ENCODE measurements around the gene BBC3. TPM values are rescaled to one million over a fixed set of nuclear protein-coding genes. Genes with fewer than 3 reads are reported as not detected.
A peak's percentile ranks its signal among the peaks of the same experiment; 100 is the strongest.
"Not testable (repeated sequence)": the region's sequence is repeated elsewhere in the genome, so short reads cannot be mapped to it uniquely, and the experiment has no call there.

The BBC3 gene
- polyA plus RNA-seq, 4 donors = 1.7 to 3.7 (median 2.6) TPM

DNA sequence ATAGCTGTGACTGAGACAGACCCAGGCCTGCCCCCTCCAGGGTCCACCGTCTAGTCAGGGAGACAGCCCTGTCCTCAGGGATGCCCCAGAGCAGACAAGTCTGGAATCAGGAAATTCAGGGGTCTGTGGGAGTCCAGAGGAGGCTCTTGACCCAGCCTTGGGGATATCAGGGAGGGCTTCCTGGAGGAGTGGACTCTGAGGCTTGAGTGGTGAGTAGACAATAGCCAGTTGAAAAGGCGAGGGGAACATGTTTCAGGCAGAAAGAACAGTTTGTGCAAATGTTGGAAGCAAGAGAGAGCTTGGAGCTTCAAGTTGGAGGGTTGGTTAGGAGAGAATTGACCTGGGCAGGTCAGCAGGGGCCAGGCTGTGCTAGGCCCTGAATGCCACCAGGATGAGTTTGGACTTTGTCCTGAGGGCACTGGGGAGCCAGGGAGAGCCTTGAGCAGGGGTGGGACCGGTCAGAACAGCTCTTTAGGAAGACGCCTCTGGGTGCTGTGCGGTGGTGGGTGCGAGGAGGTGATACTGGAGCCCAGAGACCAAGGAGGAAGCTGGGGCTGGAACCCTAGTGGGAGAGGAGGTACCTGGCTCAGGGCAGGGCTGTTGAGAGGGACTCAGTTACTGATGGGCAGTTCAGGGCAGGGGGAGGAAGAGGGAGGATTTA, 28.0 kb upstream of the BBC3 start:
- DNase-seq (ENCODE audit: low read depth in 4 of 4, low spot score in 3 of 4) = no peak

DNA sequence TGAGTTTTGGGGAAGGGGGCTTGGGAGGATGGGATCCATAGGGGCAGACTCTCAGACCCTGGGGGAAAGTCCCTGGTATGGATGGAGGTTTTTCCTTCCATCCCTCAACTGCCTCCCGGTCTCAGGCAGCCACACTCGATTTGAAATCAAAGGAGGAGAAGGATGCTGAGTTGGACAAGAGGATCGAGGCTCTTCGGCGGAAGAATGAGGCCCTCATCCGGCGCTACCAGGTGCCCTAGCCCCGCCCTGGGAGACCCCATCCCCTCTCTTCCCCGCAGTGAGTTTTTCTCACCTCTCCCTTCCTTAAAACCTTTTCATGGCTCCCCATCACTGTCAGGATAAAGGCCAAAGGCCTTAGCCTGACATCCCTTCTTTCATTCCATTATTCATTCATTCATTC, 27.4 kb upstream of the BBC3 start:
- no peak for DNase-seq (ENCODE audit: low read depth in 4 of 4, low spot score in 3 of 4)

DNA sequence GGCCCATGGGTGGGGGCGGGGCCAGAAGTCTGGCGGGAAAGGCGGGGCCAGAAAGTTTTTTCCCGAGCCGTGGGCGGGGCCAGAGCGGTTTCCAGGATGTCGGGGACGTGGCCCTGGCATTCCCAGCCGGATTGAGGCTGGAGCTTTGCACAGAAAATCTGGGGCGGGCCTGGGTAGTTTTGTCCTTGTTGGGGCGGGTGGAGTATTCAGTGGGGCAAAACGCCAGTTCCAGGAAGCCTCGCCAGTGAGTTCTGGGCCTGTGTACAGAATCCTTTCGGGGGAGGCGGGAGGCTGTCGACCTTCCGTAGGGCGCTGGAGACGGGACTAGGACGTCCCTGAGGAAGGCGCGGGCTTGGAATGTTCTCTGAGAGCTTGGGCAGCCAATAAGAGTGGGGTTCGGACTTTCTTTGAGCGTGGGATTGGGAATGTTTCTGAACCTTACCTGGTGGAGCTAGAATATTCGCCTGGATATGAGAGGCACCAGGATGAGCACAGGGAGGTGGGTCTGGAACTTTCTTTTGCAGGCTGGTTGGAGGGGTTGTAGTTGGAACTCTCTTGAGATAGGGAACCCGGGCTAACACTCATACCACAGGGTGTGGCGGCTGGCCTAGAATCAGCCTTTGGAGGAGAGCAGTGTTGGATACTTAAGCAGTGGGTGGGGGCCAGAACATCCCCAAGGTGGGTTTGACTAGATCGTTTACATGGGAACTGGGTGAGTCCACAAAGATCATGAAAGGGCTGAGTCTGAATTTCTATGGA, 26.6 kb upstream of the BBC3 start:
- no peak for DNase-seq (ENCODE audit: low read depth in 4 of 4, low spot score in 3 of 4)

DNA sequence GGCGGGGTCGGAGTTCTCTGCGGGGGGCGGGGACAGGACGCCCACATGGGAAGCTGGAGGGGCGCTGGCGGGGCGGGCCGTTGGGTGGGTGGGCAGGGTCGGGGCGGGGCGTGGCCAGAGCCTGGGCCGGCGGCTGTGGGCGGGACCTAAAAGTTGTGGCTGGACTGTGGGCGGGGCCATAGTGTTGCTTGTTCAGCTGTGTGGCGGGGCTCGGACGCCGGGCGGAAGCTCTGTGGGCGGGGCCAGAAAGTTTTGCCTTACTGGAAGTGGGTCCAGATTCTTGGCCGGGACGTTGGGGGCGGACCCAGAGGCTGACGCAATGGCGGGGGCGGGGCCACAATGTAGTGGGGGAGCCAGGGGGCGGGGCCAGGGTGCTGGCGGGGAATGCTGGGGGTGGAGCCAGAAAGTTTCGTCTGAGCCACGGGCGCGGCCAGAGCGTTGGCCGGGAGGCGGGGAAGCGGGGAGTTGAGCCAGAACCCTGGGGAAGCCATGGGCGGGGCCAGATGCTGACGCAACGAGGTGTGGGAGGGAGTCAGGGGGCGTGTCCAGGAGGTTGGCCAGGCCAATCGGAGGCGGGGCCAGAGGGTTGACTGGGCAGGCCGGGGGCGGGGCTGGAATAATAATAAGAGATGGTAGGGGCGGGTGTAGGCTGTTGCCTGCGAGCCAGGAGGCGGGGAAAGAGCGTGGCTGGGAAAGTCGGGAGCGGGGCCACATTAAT, 25.9 kb upstream of the BBC3 start:
- peak; percentile 97 to 99 (median 98) for DNase-seq (ENCODE audit: low read depth in 4 of 4, low spot score in 3 of 4)

DNA sequence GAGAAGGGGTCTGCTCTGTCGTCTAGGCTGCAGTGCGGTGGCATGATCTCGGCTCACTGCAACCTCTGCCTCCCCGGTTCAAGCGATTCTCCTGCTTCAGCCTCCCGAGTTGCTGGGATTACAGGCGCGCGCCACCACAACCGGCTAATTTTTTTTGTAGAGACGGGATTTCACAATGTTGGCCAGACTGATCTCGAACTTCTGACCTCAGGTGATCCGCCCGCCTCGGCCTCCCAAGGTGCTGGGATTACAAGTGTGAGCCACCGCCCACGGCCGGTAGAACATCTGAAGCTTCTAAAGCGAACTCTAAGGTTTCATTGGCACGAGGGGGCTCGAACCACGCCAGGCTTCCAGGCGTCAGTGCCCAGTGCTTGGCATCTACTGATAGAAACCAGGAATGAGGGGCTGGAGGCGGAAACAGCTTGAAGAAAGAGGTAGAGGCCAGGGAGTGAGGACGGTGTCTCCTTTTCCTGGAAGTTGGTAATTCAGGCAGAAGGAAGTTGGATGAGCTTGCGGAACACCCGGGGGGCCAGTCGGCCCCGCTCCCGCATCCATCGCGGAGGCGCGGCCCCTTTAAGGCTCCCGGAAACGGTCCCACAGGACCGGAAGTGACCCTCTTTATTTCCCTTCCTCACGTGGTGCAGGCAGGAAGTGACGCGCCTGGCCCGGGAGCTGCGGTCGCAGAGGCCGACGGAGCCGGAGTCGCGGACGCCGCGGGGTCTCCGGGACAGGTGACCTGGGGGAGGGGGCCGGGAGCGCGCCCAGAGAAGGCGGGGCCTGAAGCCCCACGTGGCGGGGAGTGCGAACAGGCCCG, 25.1 kb upstream of the BBC3 start, which contains the start of gene CCDC9:
Gene CCDC9, plus strand, starts transcription at position 647 of the 814 bp plus-strand sequence. CDS start 1,876 bp downstream, outside the sequence.
- peak; percentile 91 to 93 (median 92) for DNase-seq (ENCODE audit: low read depth in 4 of 4, low spot score in 3 of 4)

DNA sequence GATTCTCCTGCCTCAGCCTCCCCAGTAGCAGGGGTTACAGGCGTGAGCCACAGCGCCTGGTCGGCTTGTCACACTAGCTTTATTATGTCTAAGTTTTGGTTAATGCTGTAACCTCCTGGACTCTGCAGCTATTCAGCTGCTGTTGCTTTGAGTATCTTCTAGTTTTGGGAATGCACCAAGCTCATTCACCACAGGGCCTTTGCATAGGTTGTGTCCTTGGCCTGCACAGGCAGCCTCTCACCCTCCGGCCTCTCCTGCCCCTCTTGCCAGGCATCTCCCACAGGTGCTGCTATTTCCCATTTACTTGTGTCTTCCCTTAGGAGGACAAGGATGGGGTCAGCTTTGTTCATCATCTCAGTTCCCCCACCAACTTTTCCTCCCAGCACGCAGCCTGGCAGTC, 23.0 kb upstream of the BBC3 start:
- DNase-seq (ENCODE audit: low read depth in 4 of 4, low spot score in 3 of 4) = no peak

DNA sequence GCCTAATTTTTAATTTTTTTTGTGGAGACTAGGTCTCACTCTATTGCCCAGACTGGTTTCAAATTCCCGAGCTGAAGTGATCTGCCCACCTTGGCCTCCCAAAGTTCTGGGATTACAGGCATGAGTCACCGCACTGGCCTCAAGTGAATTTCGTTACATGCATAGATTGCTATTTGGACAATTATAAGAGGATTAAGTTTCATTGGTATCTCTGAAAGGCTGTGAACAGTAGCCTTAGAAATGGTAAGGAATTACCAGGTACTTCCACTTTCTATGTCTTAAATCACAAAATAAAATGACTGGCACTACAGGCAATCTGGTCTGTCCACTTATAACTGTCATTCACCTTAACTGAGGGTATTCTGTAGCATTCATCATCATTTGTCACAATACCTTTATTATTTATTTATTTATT, 22.5 kb upstream of the BBC3 start:
- no peak for DNase-seq (ENCODE audit: low read depth in 4 of 4, low spot score in 3 of 4)

DNA sequence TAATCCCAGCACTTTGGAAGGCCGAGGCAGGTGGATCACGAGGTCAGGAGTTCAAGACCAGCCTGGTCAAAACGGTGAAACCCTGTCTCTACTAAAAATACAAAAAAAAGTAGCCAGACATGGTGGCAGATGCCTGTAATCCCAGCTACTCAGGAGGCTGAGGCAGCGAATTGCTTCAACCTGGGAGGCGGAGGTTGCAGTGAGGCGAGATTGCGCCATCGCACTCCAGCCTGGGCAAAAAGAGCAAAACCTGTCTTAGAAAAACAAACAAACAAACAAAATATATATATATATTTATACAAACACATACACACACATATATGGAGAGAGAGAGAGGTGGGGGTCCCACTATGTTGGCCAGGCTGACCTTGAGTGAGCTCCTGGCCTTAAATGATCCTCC, 22.0 kb upstream of the BBC3 start:
- not testable (repeated sequence) for DNase-seq (ENCODE audit: low read depth in 4 of 4, low spot score in 3 of 4)

DNA sequence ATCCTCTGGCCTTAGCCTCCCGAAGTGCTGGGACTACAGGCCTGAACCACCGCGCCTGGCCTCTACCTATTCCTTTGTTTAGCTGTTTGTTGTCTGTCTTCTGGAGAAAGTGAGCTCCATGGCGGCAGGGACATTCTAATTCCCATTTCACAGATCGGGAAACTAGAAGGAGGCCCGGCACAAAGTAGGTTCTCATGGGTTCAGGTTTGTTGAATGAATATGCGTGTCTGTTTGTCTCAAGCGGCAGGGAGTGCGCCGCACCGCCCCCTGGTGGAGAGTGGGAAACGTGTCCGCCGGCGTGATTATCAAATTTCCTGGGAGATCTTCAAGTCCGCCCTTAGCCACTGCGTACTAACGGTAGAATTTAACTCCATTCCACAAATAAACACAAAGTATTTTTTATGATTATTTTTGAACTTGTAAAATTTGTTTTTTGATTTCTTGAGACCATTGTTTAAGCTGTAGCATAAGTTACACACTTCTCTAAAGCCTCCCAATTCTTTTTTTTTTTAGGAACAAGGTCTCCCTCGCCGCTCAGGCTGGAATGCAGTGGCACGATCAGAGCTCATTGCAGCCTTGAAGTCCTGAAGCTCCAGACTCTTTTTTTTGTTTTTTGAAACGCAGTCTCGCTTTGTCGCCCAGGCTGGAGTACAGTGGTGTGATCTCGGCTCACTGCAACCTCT, 16.4 kb upstream of the BBC3 start:
- DNase-seq (ENCODE audit: low read depth in 4 of 4, low spot score in 3 of 4) = peak in 1 of 4 donors; percentile 59

DNA sequence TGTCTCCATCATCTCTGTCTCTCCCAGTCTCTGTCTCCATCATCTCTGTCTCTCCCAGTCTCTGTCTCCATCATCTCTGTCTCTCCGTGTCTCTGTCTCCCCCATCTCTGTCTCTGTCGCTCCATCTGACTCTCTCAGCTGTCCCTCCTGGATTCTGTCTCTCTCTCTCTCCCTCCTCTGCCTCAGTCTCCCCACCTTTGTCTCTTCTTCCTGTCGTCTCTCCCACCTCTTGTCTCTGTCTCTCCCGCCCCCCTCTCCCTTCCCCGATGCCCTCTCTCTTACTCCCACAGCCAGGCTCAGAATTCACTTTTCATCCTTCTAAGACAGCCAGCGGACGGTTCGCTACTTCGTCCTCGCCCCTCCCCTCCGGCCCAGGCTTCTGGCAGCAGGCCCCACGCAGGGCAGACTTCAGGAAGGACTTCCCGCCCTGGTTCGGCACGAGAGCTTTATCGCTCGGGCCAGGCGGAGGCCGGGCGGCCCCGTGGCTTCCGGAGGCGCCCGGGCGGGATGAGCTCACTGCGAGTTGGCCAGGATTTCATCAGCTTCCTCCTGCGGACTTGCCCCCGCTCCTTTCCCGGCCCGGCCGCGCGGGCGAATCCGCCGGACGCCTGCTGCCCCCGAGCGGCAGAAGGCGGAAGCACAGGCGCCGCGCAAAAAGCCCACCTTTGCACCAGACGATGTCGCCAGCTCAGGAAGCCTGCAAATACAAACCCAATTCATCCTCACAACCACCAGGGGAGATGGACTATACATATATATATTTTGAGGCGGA, 13.0 kb upstream of the BBC3 start:
- DNase-seq (ENCODE audit: low read depth in 4 of 4, low spot score in 3 of 4) = peak in 2 of 4 donors; percentile 76 to 80

DNA sequence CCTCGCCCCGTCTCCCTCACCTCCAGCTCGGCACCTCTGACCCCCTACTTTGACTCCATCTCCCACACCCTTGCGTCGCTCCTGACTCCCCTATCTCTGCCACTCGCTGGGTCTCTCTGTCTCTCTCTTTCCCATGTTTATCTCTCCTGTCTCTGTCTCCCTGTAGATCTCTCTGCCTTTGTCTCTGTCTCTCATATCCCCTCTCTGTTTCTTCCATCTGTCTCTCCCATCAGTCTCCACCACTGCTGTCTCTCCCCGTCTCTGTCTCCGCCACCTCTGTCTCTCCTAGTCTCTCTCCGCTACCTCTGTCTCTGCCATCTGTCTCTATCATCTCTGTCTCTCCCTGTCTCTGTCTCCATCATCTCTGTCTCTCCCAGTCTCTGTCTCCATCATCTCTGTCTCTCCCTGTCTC, 12.4 kb upstream of the BBC3 start:
- no peak for DNase-seq (ENCODE audit: low read depth in 4 of 4, low spot score in 3 of 4)

DNA sequence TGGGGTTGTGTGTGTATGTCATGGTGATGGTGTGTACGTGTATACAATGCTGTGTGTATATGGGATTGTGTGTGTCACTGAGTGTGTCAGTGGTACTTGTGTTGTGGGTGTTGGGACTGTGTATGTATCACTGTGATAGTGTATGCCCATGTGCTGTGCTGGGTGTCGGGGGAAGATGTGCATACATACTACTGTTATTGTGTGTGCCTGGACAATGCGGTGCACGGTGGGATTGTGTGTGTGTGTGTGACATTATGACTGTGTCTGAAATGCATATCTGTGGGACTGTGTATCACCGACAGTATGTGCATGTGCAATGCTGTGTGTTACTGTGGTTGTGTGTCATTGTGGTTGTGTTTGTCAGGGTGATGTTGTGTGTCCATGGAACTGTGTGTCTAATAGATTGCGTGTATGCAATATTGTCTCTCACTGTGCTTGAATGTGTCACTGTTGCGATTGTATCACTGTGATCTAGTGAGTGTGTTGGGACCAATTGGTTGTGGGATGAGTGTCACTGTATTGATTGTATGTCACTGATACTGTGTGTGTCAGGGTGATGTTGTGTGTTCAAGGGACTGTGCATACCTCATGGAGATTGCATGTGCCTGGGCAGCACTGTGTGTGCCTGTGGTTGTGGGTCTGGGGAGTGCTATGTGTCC, 11.0 kb upstream of the BBC3 start:
- DNase-seq (ENCODE audit: low read depth in 4 of 4, low spot score in 3 of 4) = no peak

DNA sequence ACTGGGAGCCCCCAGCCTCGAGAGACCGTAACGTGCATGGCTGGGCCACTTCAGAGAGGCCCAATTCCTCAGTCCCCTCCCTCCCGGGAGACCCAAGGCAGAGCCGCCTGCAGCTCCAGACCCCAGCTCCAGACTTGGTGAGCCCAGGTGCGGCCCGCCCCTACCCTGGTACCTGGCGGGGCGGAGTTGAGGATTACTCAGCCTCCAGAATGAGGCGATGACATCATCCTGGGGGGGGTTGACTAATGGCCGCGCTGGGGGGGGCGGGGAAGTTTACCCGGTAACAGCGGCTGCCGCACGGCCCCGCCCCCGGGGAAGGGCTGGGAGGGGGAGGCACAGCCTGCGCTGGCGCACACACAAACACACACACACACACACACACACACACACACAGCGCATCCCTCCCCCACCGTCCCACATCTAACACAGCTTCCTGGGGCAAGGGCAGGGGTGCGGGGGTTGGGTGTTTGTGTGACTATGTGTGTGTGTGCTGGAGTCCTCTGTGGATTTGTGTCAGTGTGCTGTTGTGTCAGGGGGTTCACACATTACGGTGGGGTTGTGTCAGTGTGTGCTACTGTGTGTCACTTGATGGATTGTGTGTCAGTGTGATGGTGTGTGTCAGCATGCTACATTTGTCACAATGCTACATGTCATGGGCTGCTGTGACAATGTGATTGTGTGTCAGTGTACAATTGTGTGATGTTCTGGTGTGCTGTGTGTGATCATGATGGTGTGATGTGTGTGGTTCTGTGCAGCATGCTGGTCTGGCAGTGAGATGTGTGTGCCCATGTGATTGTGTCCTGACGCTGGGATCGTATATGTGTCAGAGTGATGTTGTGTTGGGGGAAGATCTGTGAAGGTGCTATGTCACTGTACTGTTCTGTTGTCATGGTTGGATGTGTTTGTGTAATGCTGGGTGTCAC, 10.3 kb upstream of the BBC3 start:
- peak in 1 of 4 donors; percentile 55 for DNase-seq (ENCODE audit: low read depth in 4 of 4, low spot score in 3 of 4)

DNA sequence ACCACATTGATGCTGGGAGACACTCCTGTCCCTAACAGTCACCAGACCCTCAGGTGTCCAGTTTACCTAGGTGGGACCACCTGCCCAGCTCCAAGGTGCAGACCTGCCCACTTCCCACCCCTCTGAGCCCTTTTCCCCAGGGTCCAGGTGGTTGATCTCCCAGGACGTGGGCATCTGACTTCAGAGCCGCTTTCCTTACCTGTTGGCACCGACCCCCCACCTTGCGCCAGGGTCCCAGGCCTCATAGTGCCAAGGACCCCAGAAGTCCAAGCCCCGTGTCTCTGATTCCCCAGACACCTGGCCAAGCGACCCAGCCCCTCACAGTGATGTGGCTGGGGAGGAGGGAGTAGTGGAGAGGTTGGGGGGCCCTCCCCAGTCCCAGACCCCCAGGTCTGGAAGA, 9.6 kb upstream of the BBC3 start:
- DNase-seq (ENCODE audit: low read depth in 4 of 4, low spot score in 3 of 4) = no peak

DNA sequence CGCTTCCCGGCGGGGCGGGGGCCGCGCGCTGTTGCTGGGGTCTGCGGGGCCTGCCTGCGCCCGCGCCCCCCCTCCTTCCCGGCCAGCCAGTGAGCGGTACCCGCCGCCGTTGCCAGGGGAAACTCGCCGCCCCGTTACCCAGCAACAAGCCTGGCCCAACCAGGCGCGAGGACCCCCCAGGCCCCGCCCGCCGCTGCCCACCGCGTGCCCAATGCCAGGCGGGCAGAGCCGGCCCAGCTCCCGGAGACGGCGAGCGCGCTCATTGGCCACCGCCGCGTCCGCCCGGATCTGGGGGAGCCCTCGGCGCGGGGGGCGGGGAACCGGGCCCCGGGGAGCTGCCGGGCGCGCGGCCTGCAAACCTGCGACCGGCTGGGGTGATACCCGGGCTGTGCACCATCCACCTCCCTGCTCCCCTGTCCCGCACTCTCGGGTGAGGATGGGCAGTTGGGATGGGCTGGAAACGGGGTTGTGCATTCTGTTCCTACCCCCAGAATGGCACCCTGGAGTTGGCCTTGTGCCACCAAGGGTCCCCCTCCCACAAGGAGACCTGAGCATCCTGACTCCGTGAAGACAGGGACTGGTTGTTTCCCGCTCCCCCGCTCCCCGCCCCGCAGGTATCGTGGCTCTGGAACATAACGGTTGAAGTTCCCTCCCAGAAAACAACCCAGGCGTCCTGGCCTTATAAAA, 8.8 kb upstream of the BBC3 start:
- no peak for DNase-seq (ENCODE audit: low read depth in 4 of 4, low spot score in 3 of 4)

DNA sequence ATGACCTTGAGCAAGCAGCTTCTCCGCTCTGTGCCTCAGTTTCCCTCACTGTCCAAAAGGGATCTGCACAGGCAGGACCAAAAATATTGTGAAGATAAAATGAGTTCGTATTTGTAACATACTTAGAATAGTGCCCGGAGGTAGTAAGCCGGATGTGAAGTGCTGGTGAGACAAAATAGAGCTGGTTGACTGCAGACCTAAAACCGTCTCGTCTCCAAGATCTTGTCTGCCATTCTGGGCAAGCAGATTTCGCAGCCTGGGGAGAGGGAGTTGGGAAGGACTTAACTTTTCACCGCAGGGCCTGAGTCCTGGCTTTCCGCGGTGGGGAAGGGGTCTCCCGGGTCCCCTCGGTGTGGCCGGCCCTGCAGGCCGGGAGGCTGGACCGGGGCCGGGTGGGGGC, 8.2 kb upstream of the BBC3 start:
- no peak for DNase-seq (ENCODE audit: low read depth in 4 of 4, low spot score in 3 of 4)

DNA sequence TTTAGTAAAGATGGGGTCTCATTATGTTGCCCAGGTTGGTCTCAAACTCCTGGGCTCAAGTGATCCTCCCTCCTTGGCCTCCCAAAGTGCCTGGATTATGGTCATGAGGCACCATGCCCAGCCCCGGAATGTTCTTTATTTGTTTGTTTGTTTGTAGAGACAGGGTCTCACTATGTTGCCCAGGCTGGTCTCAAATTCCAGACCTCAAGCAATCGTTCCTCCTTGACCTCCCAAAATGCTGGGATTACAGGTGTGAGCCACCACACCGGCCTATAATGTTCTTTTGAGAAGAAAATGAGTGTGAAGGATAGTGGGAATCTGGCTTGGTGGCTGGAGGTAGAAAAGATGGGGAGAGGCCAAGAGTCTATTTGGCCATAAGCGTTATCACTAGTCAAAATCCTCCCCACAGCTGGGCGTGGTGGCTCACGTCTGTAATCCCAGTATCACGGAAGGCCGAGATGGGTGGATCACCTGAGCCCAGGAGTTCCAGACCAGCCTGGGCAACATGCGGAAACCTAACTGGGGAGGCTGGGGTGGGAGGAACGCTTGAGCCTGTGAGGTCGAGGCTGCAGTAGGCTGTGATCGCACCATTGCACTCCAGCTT, 5.2 kb upstream of the BBC3 start:
- no peak for DNase-seq (ENCODE audit: low read depth in 4 of 4, low spot score in 3 of 4)
